ENCODE measurements around the gene SMPD3. TPM values are rescaled to one million over a fixed set of nuclear protein-coding genes. Genes with fewer than 3 reads are reported as not detected.

Gene SMPD3
- total RNA-seq, 1 experiment from 2014 or later: not detected

GRCh38 chr16:68451676-68452075, 3.4 kb upstream of the SMPD3 start:
- Histone ChIP-seq H3K27me3 (no peaks in the 10 kb centered on the region), H3K36me3 (no peaks in the 10 kb centered on the region), H3K4me3 (no peak overlapping the region), H3K9me3 (no peaks in the 10 kb centered on the region)
- DNase-seq: no peak

DNA sequence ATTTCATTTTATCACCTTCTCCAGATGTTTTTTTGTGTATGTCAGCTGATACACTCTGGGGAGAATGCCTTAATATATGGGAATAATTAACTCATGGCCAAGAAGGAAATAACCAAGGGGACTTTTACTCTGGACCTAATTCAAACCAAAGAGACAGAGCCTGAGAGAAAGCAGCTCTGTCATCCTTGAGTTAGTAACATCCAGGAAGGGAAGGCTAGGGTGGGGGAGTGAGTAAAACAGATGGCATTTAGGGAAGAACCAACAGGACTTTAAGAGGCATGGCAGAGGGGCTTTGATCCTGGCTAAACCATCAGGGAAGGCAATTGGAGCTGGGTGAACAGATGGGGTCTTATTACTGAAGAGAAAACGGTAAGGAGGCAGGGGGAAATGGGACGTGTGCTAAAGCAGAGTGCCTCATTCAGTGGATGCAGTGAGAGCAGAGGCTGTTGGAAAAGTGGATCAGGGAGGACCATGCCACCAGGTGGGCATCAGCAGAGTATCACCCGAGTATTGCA, 2.5 kb upstream of the SMPD3 start:
- H3K4me3 ChIP-seq: no peak overlapping the region
- DNase-seq: no peak
- H3K9me3 ChIP-seq: no peaks in the 10 kb centered on the region
- no peaks in the 10 kb centered on the region for H3K36me3 ChIP-seq
- H3K27me3 ChIP-seq: no peaks in the 10 kb centered on the region

DNA sequence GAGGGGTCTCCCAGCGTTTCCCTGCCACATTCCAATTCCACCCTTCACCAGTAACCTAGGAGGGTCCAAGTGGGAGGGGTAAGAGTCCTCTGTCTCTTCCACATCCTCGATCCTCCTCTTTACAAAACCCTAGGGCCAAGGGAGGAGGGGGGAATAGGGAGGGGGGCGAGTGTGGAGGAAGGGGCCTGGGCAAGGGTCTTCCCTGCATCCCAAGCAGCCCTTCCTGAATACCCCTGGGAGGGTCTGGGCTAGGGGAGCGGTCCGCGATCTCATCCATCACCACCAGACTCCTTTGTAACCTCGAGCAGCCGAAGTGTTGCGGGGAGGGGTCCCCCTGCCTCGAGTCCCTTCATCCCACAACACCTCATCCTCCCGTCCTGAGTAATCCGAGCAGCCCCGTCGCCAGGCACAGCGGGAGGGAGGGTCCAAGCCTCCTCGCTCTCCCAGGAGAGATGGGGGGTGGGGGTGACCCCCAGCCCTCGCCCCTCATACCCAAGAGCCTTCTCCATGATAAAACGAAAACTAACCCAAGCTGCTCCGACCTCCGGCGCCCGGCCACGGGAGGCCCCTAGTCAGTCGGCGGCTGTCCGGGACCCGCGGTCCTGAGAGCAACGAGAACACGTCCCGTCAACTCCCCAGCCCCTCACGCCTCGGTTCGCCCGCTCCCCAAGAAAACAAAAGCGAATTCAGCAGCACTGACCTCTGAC, 502 bp downstream of the SMPD3 start:
- Histone ChIP-seq H3K9me3 (no peaks in the 10 kb centered on the region), H3K27me3 (no peaks in the 10 kb centered on the region), H3K4me3 (peak overlapping the region; percentile 27), H3K36me3 (no peaks in the 10 kb centered on the region)
- DNase-seq: no peak

- Histone ChIP-seq H3K36me3 (no peaks in the 10 kb centered on the region), H3K9me3 (no peaks in the 10 kb centered on the region), H3K4me3 (no peak overlapping the region), H3K27me3 (no peaks in the 10 kb centered on the region)
- no peak for DNase-seq
Observed at GRCh38 chr16:68446681-68447652, 1.3 kb downstream of the SMPD3 start.

GRCh38 chr16:68445458-68445857, 2.9 kb downstream of the SMPD3 start:
- Histone ChIP-seq H3K9me3 (no peaks in the 10 kb centered on the region), H3K4me3 (no peak overlapping the region), H3K27me3 (no peaks in the 10 kb centered on the region), H3K36me3 (no peaks in the 10 kb centered on the region)
- DNase-seq: peak; percentile 13

DNA sequence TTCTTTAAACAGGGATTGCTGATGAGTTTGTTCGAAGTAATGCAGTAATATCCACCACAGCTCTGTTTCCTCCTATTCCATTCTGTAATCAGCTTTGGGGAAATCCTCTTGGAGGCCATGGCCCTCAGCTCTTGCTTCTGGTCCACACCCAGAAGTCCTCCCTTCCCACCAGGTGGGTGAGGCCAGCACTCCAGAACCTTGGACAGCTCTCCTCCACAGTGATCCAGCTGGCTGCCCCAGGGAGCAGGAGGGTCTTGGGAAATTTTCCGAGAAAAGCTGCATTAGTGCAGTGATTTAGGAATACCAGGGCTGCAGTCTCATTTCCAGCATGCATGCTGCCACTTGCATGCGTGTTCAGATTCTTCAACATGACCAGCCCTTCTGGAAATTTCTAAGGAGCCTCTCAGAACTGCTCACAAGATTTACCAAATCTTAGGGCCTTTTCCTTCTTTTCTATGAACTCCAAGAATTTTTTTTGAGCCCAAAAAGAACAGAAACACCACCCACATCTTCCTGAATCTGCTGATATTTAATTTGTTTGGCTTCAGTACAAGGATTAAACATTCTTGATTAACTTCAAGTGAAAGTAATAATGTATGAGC, 4.2 kb downstream of the SMPD3 start:
- peak; percentile 5 for DNase-seq

DNA sequence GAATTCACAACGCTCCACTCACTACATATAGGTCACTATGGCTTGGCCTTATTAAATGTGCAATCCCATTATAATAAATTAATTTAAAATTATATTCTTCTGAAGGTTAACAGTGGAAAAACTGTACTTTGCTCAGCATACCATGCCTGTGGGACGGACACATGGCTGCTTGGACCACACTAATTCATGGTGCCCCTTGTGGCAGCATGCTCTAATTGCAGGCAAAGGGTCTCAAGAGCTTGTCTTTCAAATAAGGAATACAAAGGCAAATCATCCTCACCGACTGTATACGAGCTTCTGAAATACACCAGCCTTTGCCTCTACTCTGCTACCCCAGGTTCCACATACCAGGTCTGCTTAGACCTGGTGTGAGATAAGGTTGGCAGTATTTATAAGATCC, 11.7 kb downstream of the SMPD3 start:
- Histone ChIP-seq H3K4me3 (no peak overlapping the region), H3K36me3 (no peaks in the 10 kb centered on the region), H3K27me3 (no peaks in the 10 kb centered on the region), H3K9me3 (no peaks in the 10 kb centered on the region)
- no peak for DNase-seq

More for the DNA sequence above, 4.2 kb downstream of the SMPD3 start:
- Histone ChIP-seq H3K4me3 (no peak overlapping the region), H3K27me3 (no peaks in the 10 kb centered on the region), H3K9me3 (no peaks in the 10 kb centered on the region), H3K36me3 (no peaks in the 10 kb centered on the region)

DNA sequence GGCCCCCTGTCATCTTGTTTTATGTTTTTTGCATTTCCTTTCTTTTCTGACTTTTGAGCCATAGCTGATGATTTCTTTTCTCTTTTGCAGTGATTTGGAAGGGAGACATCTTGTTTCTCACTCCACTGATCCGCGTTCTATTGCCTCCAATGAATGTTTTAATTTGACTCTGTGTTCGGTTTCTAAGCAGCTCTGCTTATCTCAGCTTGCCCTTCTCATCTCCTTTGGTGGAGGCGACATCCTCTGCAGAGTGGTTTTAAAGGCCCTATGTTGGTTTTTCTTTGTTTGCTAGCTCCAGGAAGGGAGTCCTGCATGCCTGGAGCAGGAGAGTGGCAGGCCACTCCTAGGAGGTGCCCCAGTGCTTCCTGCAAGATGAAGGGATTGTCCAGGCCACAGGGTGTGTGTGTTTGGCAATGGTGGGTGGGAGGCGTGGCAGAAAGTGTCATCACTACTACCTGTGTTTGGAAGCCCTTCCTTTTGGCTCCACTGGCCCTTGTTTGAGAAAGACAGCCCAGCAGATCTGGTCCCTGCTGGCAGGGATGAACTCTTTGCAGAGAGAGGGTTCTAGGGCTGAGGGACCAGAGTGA, 13.6 kb downstream of the SMPD3 start:
- Histone ChIP-seq H3K36me3 (no peaks in the 10 kb centered on the region), H3K9me3 (no peaks in the 10 kb centered on the region), H3K27me3 (no peaks in the 10 kb centered on the region), H3K4me3 (no peak overlapping the region)
- DNase-seq: no peak

- Histone ChIP-seq H3K4me3 (no peak overlapping the region), H3K27me3 (no peaks in the 10 kb centered on the region), H3K36me3 (no peaks in the 10 kb centered on the region), H3K9me3 (no peaks in the 10 kb centered on the region)
- DNase-seq: no peak
Observed at GRCh38 chr16:68433316-68433715, 15.0 kb downstream of the SMPD3 start.

DNA sequence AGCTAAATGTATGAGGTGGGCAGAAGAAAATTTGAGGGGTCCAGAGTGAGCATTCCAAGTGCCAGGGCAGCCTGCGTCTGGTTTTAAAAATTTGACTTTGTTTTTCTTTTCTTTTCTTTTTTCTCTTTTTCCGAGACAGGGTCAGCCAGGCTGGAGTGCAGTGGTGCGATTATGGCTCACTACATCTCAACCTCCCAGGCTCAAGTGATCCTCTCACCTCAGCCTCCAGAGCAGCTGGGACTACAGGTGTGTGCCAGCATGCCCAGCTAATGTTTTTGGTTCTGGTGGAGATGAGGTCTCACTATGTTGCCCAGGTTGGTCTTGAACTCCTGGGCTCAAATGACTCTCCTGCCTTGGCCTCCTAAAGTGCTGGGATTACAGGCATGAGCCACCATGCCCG, 15.6 kb downstream of the SMPD3 start:
- H3K36me3 ChIP-seq: no peaks in the 10 kb centered on the region
- no peak overlapping the region for H3K4me3 ChIP-seq
- DNase-seq: no peak
- H3K27me3 ChIP-seq: no peaks in the 10 kb centered on the region
- no peaks in the 10 kb centered on the region for H3K9me3 ChIP-seq

DNA sequence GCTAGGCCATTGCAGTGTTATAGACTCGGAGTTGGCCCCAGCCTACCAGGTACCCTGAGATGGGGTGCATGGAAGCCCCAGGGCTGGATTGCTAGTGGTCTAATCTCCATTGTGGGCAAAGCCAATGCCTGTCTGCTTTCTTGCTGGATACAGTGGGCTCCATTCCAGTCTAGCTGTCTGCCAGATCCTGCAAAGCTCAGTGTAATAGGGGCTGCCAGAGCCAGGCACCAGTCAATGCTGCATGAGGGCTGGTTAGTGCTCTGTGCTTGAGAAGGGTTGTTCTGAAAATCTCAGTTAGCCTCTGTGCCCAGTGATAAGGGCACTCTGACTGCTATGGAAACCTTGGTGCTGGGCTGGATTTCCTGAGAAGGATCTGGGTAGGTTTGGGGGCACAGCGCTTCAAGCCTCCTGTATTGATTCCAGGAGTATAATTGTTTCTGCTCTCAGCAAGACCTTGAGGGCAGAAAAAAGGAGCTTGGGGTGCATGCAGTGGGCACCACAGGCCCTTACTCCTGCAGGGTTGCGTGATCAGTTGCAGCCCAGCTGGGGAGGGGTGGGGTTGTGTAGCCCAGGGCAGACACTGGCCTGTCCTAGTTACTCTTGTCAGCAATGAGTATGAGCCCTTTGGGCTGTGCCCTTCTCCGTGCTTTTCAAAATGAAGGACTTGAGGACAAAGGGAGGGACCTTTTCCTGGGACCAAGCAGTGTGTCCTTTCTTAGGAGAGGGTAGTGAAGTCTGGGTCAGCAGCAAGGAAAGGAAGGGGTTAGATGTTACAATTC, 19.0 kb downstream of the SMPD3 start:
- no peaks in the 10 kb centered on the region for H3K36me3 ChIP-seq

DNA sequence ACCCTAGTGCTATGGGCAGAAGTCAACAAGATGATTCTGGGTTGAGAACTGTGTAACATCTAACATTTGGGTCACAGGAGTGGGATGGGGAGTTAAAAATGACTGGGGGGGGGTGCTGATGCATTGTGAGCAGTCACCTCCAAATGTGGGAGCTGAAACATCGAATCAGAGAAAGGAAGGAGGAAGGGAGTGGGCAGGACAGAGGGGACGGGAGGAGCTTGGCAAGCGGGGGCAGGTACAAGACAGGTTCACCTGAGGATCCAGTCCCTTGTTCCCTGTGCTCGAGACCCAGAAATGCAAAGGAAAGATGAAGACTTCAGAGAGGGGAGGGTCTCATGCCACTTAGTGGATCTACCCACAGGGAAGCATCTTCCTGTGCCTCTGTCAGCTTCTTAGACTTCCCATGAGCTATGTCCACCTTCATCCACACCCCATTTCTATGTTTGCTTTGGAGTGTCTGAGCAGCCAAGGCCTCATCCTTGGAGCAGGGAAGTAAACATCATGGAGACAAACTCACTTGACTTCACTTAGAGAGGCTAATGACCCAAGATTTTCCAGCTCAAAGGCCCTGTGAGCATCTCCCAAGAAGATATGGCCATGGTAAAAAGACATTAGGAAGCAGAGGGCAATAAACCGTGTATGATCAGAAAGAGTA, 20.5 kb downstream of the SMPD3 start:
- no peaks in the 10 kb centered on the region for H3K36me3 ChIP-seq
- H3K27me3 ChIP-seq: no peaks in the 10 kb centered on the region
- no peak for DNase-seq
- H3K4me3 ChIP-seq: no peak overlapping the region
- no peaks in the 10 kb centered on the region for H3K9me3 ChIP-seq

More for the DNA sequence above, 19.0 kb downstream of the SMPD3 start:
- H3K9me3 ChIP-seq: no peaks in the 10 kb centered on the region
- H3K27me3 ChIP-seq: no peaks in the 10 kb centered on the region
- no peak for DNase-seq
- H3K4me3 ChIP-seq: no peak overlapping the region

- Histone ChIP-seq H3K27me3 (no peaks in the 10 kb centered on the region), H3K9me3 (no peaks in the 10 kb centered on the region), H3K4me3 (no peak overlapping the region), H3K36me3 (no peaks in the 10 kb centered on the region)
- peak; percentile 73 for DNase-seq
Observed at GRCh38 chr16:68426347-68426652, 22.0 kb downstream of the SMPD3 start.

GRCh38 chr16:68425498-68426346, 22.6 kb downstream of the SMPD3 start:
- Histone ChIP-seq H3K9me3 (no peaks in the 10 kb centered on the region), H3K27me3 (no peaks in the 10 kb centered on the region), H3K4me3 (no peak overlapping the region), H3K36me3 (no peaks in the 10 kb centered on the region)
- no peak for DNase-seq

GRCh38 chr16:68423771-68424170, 24.5 kb downstream of the SMPD3 start:
- no peak for DNase-seq
- no peak overlapping the region for H3K4me3 ChIP-seq
- H3K27me3 ChIP-seq: no peaks in the 10 kb centered on the region
- no peaks in the 10 kb centered on the region for H3K9me3 ChIP-seq
- H3K36me3 ChIP-seq: no peaks in the 10 kb centered on the region
